MCF 10A (cell line): ENCODE measurements around the gene CCDC33. TPM values are rescaled to one million over a fixed set of nuclear protein-coding genes. Genes with fewer than 3 reads are reported as not detected.
A peak's percentile ranks its signal among the peaks of the same experiment; 100 is the strongest.
"Not testable (repeated sequence)": the region's sequence is repeated elsewhere in the genome, so short reads cannot be mapped to it uniquely, and the experiment has no call there.

Experiments used
- BruUV-seq: library from RNA; stranded (reverse); fragments of 400-500 nt; replicated peaks from 2 replicates; lab custom pipeline; 2021; lab: Mats Ljungman, UMichigan
- CTCF ChIA-PET: fragments of 300-600 bp; sonication (Branson Sonifier 250); formaldehyde crosslinking; extraction: SDS; loops from one replicate; lab custom pipeline; 2021; ENCODE audit warnings: antibody characterized with exemption, inconsistent platforms; lab: Yijun Ruan, JAX
- POLR2A ChIA-PET: fragments of 300-600, 350-650 bp; sonication (Branson Sonifier 250); formaldehyde crosslinking; extraction: SDS; loops from one replicate; lab custom pipeline; 2020; ENCODE audit warnings: antibody characterized with exemption, inconsistent platforms; lab: Yijun Ruan, JAX
- DNase-seq: peaks from one replicate; pipeline ENCODE4 v3.0.0-alpha.2; 2018; ENCODE audit not compliant: unreplicated experiment
- H3K27ac Mint-ChIP-seq: one replicate; pipeline ENCODE4 v1.8.0; 2022; ENCODE audit warnings: mild to moderate bottlenecking, low read depth, mixed read lengths; ENCODE audit not compliant: unreplicated experiment
- H3K27me3 Mint-ChIP-seq: one replicate; pipeline ENCODE4 v1.8.0; 2022; ENCODE audit warnings: mixed read lengths; ENCODE audit not compliant: insufficient read depth, unreplicated experiment
- H3K36me3 Mint-ChIP-seq: one replicate; pipeline ENCODE4 v1.8.0; 2022; ENCODE audit warnings: mild to moderate bottlenecking, moderate library complexity, mixed read lengths; ENCODE audit not compliant: insufficient read depth, unreplicated experiment
- H3K4me1 Mint-ChIP-seq: one replicate; pipeline ENCODE4 v1.8.0; 2022; ENCODE audit warnings: mixed read lengths; ENCODE audit not compliant: insufficient read depth, unreplicated experiment
- H3K4me3 Mint-ChIP-seq: one replicate; pipeline ENCODE4 v1.8.0; 2022; ENCODE audit warnings: mild to moderate bottlenecking, moderate library complexity, mixed read lengths; ENCODE audit not compliant: unreplicated experiment
- H3K9me3 Mint-ChIP-seq: one replicate; pipeline ENCODE4 v1.8.0; 2022; ENCODE audit warnings: mixed read lengths; ENCODE audit not compliant: unreplicated experiment
- CTCF ChIP-seq: fragments of 200-600 bp; IDR thresholded peaks from one replicate; pipeline ENCODE4 v1.8.0; 2022; ENCODE audit warnings: antibody characterized with exemption, mild to moderate bottlenecking; ENCODE audit not compliant: unreplicated experiment
- intact Hi-C: fragments of 100-400 bp; cut with micrococcal nuclease; formaldehyde crosslinking; loops from 2 replicates; pipeline ENCODE4 v1.14.1; 2022
- total RNA-seq: library from RNA; stranded (reverse); gene quantifications from 2 replicates; pipeline ENCODE4 v1.2.3, GENCODE V29; 2022

CCDC33 gene
- total RNA-seq, 1 experiment from 2014 or later = not detected

- Mint-ChIP-seq H3K27ac (no peak overlapping the region), H3K4me1 (peaks cover 10% of the 10 kb centered on the region), H3K36me3 (no peaks in the 10 kb centered on the region), H3K4me3 (no peak overlapping the region), H3K9me3 (no peaks in the 10 kb centered on the region), H3K27me3 (peaks cover 20% of the 10 kb centered on the region)
- BruUV-seq = no TSS peak
- intact Hi-C loops = no loop called here
- CTCF ChIA-PET = interaction anchor here (0.7 kb wide), 1 partner anchor 174 kb away, joined by 4 read pairs; no protein-coding TSS in a partner anchor
- POLR2A ChIA-PET = no interaction called here
- no peak for DNase-seq
- TF ChIP-seq CTCF = no peak
Observed at GRCh38 chr15:74351670-74352069, 115.5 kb downstream of the CCDC33 start.

- peaks cover 20% of the 10 kb centered on the region for H3K27me3 Mint-ChIP-seq
- no TSS peak for BruUV-seq
- H3K27ac Mint-ChIP-seq = no peak overlapping the region
- no peaks in the 10 kb centered on the region for H3K9me3 Mint-ChIP-seq
- DNase-seq = no peak
- no peaks in the 10 kb centered on the region for H3K36me3 Mint-ChIP-seq
- POLR2A ChIA-PET = no interaction called here
- CTCF ChIA-PET = no interaction called here
- intact Hi-C loops = no loop called here
- H3K4me1 Mint-ChIP-seq = peaks cover 10% of the 10 kb centered on the region
- no peak for TF ChIP-seq CTCF
- H3K4me3 Mint-ChIP-seq = no peak overlapping the region
Observed at GRCh38 chr15:74352393-74352910, 116.3 kb downstream of the CCDC33 start.

- H3K27ac Mint-ChIP-seq, intact Hi-C loops, H3K4me3 Mint-ChIP-seq, DNase-seq, POLR2A ChIA-PET, BruUV-seq, H3K4me1 Mint-ChIP-seq, H3K9me3 Mint-ChIP-seq, H3K36me3 Mint-ChIP-seq: not testable (repeated sequence)
- CTCF ChIA-PET = interaction anchor here (1.2 to 1.5 kb wide), 2 partner anchors 16 to 32 kb away, joined by 3 to 5 read pairs; no protein-coding TSS in a partner anchor
- H3K27me3 Mint-ChIP-seq = peaks cover 20% of the 10 kb centered on the region
Observed at GRCh38 chr15:74353992-74354391, 117.9 kb downstream of the CCDC33 start.

GRCh38 chr15:74356050-74356449 lies 119.9 kb downstream of the CCDC33 start:
- H3K4me3 Mint-ChIP-seq, POLR2A ChIA-PET, H3K36me3 Mint-ChIP-seq, H3K27ac Mint-ChIP-seq, H3K4me1 Mint-ChIP-seq, BruUV-seq, DNase-seq, intact Hi-C loops, H3K9me3 Mint-ChIP-seq: not testable (repeated sequence)
- peaks cover 20% of the 10 kb centered on the region for H3K27me3 Mint-ChIP-seq
- CTCF ChIA-PET = interaction anchor here (0.6 to 0.7 kb wide), 2 partner anchors 301 to 448 kb away, joined by 3 read pairs; no protein-coding TSS in a partner anchor

- H3K36me3 Mint-ChIP-seq, BruUV-seq, H3K4me3 Mint-ChIP-seq, H3K9me3 Mint-ChIP-seq, DNase-seq, H3K27ac Mint-ChIP-seq, H3K4me1 Mint-ChIP-seq, intact Hi-C loops: not testable (repeated sequence)
- POLR2A ChIA-PET = interaction anchor here (1.2 kb wide), 1 partner anchor 10 kb away, joined by 4 read pairs; no protein-coding TSS in a partner anchor
- CTCF ChIA-PET = interaction anchor here (0.7 to 1.1 kb wide), 2 partner anchors 9 to 16 kb away, joined by 3 read pairs; no protein-coding TSS in a partner anchor
- peaks cover 20% of the 10 kb centered on the region for H3K27me3 Mint-ChIP-seq
Observed at GRCh38 chr15:74357514-74357913, 121.4 kb downstream of the CCDC33 start.

GRCh38 chr15:74359376-74359775 lies 123.2 kb downstream of the CCDC33 start:
- H3K4me1 Mint-ChIP-seq, H3K36me3 Mint-ChIP-seq, intact Hi-C loops, H3K4me3 Mint-ChIP-seq, BruUV-seq, DNase-seq, H3K9me3 Mint-ChIP-seq, H3K27ac Mint-ChIP-seq, POLR2A ChIA-PET: not testable (repeated sequence)
- CTCF ChIA-PET = interaction anchor here (0.8 to 1.3 kb wide), 3 partner anchors 14 to 78 kb away, joined by 3 to 4 read pairs (median 3); no protein-coding TSS in a partner anchor
- peaks cover 15% of the 10 kb centered on the region for H3K27me3 Mint-ChIP-seq

GRCh38 chr15:74360855-74361254 lies 124.7 kb downstream of the CCDC33 start:
- CTCF ChIA-PET = interaction anchor here (1.2 to 3.2 kb wide), 4 partner anchors 12 to 79 kb away, joined by 3 to 15 read pairs (median 5); no protein-coding TSS in a partner anchor
- H3K9me3 Mint-ChIP-seq, H3K36me3 Mint-ChIP-seq, H3K4me1 Mint-ChIP-seq, H3K4me3 Mint-ChIP-seq, BruUV-seq, H3K27ac Mint-ChIP-seq, POLR2A ChIA-PET, intact Hi-C loops, H3K27me3 Mint-ChIP-seq: not testable (repeated sequence)
- DNase-seq = peak; percentile 13
